ENCODE measurements around the gene IL22RA1.

DNA sequence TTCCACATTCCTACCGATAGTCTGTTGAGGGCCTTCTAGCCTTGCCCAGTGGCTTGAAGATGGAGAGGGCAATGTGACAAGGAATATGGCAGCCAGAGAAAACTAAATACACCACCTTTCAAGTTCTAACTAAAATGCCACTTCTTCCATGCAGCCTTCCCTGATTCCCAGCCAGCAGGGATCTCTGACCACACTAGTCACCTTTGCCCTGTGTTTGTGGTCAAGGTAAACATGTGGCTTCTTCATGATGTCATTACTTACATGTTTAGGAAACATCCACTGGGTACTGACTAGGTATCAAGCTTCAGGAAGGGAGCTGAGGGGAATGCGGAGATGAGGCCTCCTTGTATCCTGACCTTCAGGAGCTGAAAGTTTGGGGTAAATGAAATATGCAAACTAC lies 22.6 kb upstream of the IL22RA1 start:
- TF ChIP-seq, protein P1, sequence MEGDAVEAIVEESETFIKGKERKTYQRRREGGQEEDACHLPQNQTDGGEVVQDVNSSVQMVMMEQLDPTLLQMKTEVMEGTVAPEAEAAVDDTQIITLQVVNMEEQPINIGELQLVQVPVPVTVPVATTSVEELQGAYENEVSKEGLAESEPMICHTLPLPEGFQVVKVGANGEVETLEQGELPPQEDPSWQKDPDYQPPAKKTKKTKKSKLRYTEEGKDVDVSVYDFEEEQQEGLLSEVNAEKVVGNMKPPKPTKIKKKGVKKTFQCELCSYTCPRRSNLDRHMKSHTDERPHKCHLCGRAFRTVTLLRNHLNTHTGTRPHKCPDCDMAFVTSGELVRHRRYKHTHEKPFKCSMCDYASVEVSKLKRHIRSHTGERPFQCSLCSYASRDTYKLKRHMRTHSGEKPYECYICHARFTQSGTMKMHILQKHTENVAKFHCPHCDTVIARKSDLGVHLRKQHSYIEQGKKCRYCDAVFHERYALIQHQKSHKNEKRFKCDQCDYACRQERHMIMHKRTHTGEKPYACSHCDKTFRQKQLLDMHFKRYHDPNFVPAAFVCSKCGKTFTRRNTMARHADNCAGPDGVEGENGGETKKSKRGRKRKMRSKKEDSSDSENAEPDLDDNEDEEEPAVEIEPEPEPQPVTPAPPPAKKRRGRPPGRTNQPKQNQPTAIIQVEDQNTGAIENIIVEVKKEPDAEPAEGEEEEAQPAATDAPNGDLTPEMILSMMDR (IDR thresholded peaks at IDR 0.05): no peak
- no peak for TF ChIP-seq POLR2AphosphoS5 (IDR thresholded peaks at IDR 0.05)
- TF ChIP-seq POLR2A (IDR thresholded peaks at IDR 0.05): no peak
- no peak for TF ChIP-seq EP300 (IDR thresholded peaks at IDR 0.05)
